SU-DHL-6 (cell line): ENCODE measurements around the gene CLNK.

ENCODE experiments used
- CTCF ChIP-seq: fragments of 200-600 bp; sonication (generic); IDR thresholded peaks from one replicate; pipeline ENCODE4 v1.5.1; 2017; ENCODE audit warnings: antibody characterized with exemption, mild to moderate bottlenecking, low read length, moderate library complexity; ENCODE audit not compliant: insufficient read depth, poor library complexity, severe bottlenecking
- EZH2phosphoT487 ChIP-seq: fragments of 200-600 bp; sonication (generic), shearing (Covaris generic); conservative IDR thresholded peaks from 2 replicates; pipeline ENCODE4 v1.6.1; 2018; ENCODE audit warnings: mild to moderate bottlenecking, antibody characterized with exemption, low read length, moderate library complexity, mixed read lengths

GRCh38 chr4:10612476-10612875, 72.1 kb downstream of the CLNK start:
- TF ChIP-seq CTCF: no peak
- no peak for TF ChIP-seq EZH2phosphoT487
